A549 (cell line): ENCODE measurements around the gene NMT1.
A peak's percentile ranks its signal among the peaks of the same experiment; 100 is the strongest.

Source experiments
- GATA3 ChIP-seq: IDR thresholded peaks from 2 replicates; pipeline ENCODE4 v1.6.1; 2012; ENCODE audit warnings: borderline replicate concordance
- HDAC2 ChIP-seq: fragments of 200-600 bp; sonication (generic); IDR thresholded peaks from 2 replicates; pipeline ENCODE4 v1.6.1; 2016
- POLR2A ChIP-seq: IDR thresholded peaks from 2 replicates; pipeline ENCODE4 v1.6.1; 2012; ENCODE audit warnings: mild to moderate bottlenecking, low read length
- TF ChIP-seq, protein P1 (sequence below): fragments of >200 bp; sonication (Bioruptor Twin); formaldehyde crosslinking; IDR thresholded peaks from 3 replicates; pipeline ENCODE4 v1.5.1; 2016
- TF ChIP-seq, protein P2 (sequence below): IDR thresholded peaks from 2 replicates; pipeline ENCODE4 v1.6.1; 2012

DNA sequence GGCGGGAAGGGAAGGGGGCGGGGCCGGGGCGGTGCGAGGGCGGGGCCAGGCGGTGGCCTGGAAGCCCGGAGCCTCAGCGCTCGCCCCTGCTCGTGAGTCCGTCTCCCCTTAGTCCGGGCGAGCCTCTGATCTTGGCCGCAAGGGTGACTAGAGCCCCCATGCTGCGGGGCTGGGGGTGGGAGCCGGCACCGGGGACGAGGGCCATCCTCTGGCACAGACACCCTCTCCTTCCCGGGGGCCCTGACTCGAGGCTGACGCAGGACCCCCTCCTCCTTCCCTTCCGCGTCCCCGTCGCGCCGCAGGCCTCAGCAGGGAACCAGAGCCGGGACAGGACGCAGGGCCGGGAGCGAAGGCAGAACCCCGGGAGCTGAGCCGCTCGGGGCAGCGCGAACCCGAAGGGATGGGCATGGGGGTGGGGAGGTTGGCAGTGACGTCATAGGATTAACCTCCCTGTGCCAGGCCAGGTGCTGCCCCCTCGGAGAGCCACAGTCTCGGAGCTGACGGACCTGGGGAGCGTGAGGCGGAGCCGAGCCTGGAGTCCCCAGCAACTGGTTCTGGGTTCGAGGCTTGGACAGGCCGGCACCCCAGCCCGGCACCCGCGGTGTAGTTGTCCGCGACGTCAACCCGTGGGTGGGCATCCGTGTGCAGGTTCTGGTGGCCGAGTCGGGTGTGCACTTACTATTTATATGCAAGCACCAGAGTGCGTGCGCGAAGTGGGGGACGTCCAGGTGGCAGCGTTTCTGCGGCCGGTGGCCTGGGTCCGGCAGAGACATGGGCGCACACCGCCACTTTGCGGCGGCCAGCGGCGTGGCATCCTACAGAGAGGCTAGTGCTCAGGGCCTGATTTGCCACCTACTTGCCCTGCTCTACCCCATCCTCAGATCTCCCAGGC, 71.7 kb downstream of the NMT1 start:
- TF ChIP-seq, protein P1, sequence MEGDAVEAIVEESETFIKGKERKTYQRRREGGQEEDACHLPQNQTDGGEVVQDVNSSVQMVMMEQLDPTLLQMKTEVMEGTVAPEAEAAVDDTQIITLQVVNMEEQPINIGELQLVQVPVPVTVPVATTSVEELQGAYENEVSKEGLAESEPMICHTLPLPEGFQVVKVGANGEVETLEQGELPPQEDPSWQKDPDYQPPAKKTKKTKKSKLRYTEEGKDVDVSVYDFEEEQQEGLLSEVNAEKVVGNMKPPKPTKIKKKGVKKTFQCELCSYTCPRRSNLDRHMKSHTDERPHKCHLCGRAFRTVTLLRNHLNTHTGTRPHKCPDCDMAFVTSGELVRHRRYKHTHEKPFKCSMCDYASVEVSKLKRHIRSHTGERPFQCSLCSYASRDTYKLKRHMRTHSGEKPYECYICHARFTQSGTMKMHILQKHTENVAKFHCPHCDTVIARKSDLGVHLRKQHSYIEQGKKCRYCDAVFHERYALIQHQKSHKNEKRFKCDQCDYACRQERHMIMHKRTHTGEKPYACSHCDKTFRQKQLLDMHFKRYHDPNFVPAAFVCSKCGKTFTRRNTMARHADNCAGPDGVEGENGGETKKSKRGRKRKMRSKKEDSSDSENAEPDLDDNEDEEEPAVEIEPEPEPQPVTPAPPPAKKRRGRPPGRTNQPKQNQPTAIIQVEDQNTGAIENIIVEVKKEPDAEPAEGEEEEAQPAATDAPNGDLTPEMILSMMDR, result peak; percentile 90
- TF ChIP-seq HDAC2 (no peak), GATA3 (0 out of 2 replicates have a peak, but pooled peaks have one; percentile 22), POLR2A (peak; percentile 63)
- TF ChIP-seq, protein P2, sequence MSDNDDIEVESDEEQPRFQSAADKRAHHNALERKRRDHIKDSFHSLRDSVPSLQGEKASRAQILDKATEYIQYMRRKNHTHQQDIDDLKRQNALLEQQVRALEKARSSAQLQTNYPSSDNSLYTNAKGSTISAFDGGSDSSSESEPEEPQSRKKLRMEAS, result peak; percentile 71
